OCI-LY1 (cell line): ENCODE results near the gene KCNJ1.

Experiments
- H2AFZ ChIP-seq: fragments of 200-600 bp; sonication (generic), shearing (Covaris generic); 2 replicates; pipeline ENCODE4 v1.6.0; 2014; ENCODE audit warnings: antibody characterized with exemption, mild to moderate bottlenecking, low read length
- H3F3A ChIP-seq: fragments of 200-600 bp; sonication (generic), shearing (Covaris generic); 2 replicates; pipeline ENCODE4 v1.6.0; 2014; ENCODE audit warnings: mild to moderate bottlenecking, antibody characterized with exemption, low read length, moderate library complexity; ENCODE audit not compliant: insufficient read depth
- H3K27ac ChIP-seq: fragments of 200-600 bp; sonication (generic); 2 replicates; pipeline ENCODE4 v1.5.1; 2014; ENCODE audit warnings: low read length, mixed run types, mild to moderate bottlenecking, low read depth; ENCODE audit not compliant: poor library complexity, severe bottlenecking
- H3K27me3 ChIP-seq: fragments of 200-600 bp; sonication (generic); 2 replicates; pipeline ENCODE4 v1.6.0; 2014; ENCODE audit warnings: antibody characterized with exemption, mild to moderate bottlenecking, low read length, moderate library complexity; ENCODE audit not compliant: insufficient read depth
- H3K36me3 ChIP-seq: fragments of 200-600 bp; sonication (generic); 2 replicates; pipeline ENCODE4 v1.6.1; 2014; ENCODE audit warnings: mild to moderate bottlenecking, antibody characterized with exemption, low read length, moderate library complexity, mixed read lengths; ENCODE audit not compliant: insufficient read depth
- H3K4me1 ChIP-seq: fragments of 200-600 bp; sonication (generic); 2 replicates; pipeline ENCODE4 v1.5.1; 2014; ENCODE audit warnings: mild to moderate bottlenecking, low read length, moderate library complexity; ENCODE audit not compliant: insufficient read depth, severe bottlenecking
- H3K4me2 ChIP-seq: fragments of 200-600 bp; sonication (generic), shearing (Covaris generic); 2 replicates; pipeline ENCODE4 v1.6.1; 2014; ENCODE audit warnings: low read length
- H3K4me3 ChIP-seq: fragments of 200-600 bp; sonication (generic); 2 replicates; pipeline ENCODE4 v1.5.1; 2014; ENCODE audit warnings: low read length, low read depth, mild to moderate bottlenecking, mixed read lengths; ENCODE audit not compliant: poor library complexity, severe bottlenecking
- H3K79me2 ChIP-seq: fragments of 200-600 bp; shearing (Covaris generic); 2 replicates; pipeline ENCODE4 v1.6.1; 2016; ENCODE audit warnings: mixed run types, low read length, mixed read lengths; ENCODE audit not compliant: insufficient read depth
- H3K9ac ChIP-seq: fragments of 200-600 bp; sonication (generic), shearing (Covaris generic); 2 replicates; pipeline ENCODE4 v1.6.1; 2014; ENCODE audit warnings: mild to moderate bottlenecking, low read length, mixed read lengths
- H3K9me2 ChIP-seq: fragments of 200-600 bp; sonication (generic), shearing (Covaris generic); 2 replicates; pipeline ENCODE4 v1.6.1; 2014; ENCODE audit warnings: low read depth, mild to moderate bottlenecking, low read length, mixed read lengths
- H3K9me3 ChIP-seq: fragments of 200-600 bp; shearing (Covaris generic); 2 replicates; pipeline ENCODE4 v1.6.1; 2014; ENCODE audit warnings: low read length, mixed read lengths
- H4K20me1 ChIP-seq: fragments of 200-600 bp; sonication (generic), shearing (Covaris generic); 2 replicates; pipeline ENCODE4 v1.6.0; 2016; ENCODE audit warnings: mild to moderate bottlenecking, low read length; ENCODE audit not compliant: insufficient read depth
- CTCF ChIP-seq: fragments of 200-600 bp; sonication (generic), shearing (Covaris generic); IDR thresholded peaks from 2 replicates; pipeline ENCODE4 v1.5.1; 2017; ENCODE audit warnings: mild to moderate bottlenecking, antibody characterized with exemption, low read length, moderate library complexity, mixed read lengths
- EZH2 ChIP-seq: fragments of 200-600 bp; sonication (generic), shearing (Covaris generic); IDR thresholded peaks from 2 replicates; pipeline ENCODE4 v1.8.0; 2017; ENCODE audit warnings: borderline replicate concordance, mixed run types, mild to moderate bottlenecking, antibody characterized with exemption, low read length, moderate library complexity, mixed read lengths

KCNJ1 gene

GRCh38 chr11:128889657-128890213 lies 22.6 kb upstream of the KCNJ1 start:
- Histone ChIP-seq H3K4me3 (no peak overlapping the region), H3K27me3 (no peaks in the 10 kb centered on the region), H3K9me3 (no peaks in the 10 kb centered on the region), H2AFZ (no peak overlapping the region), H3F3A (no peaks in the 10 kb centered on the region), H3K36me3 (no peaks in the 10 kb centered on the region), H3K79me2 (no peaks in the 10 kb centered on the region), H3K4me2 (no peak overlapping the region), H3K4me1 (no peaks in the 10 kb centered on the region), H4K20me1 (no peaks in the 10 kb centered on the region), H3K9me2 (no peaks in the 10 kb centered on the region), H3K27ac (no peak overlapping the region), H3K9ac (no peak overlapping the region)
- TF ChIP-seq CTCF = no peak
- no peak for TF ChIP-seq EZH2

GRCh38 chr11:128888034-128888985 lies 21.2 kb upstream of the KCNJ1 start:
- Histone ChIP-seq H3K4me1 (no peaks in the 10 kb centered on the region), H3K4me2 (no peak overlapping the region), H3K36me3 (no peaks in the 10 kb centered on the region), H3F3A (no peaks in the 10 kb centered on the region), H3K27me3 (no peaks in the 10 kb centered on the region), H2AFZ (no peak overlapping the region), H3K27ac (no peak overlapping the region), H3K9ac (no peak overlapping the region), H4K20me1 (no peaks in the 10 kb centered on the region), H3K9me3 (no peaks in the 10 kb centered on the region), H3K79me2 (no peaks in the 10 kb centered on the region), H3K4me3 (no peak overlapping the region), H3K9me2 (no peaks in the 10 kb centered on the region)
- TF ChIP-seq EZH2 (no peak), CTCF (no peak)

- H3K9ac ChIP-seq = no peak overlapping the region
- no peaks in the 10 kb centered on the region for H3K9me3 ChIP-seq
- H3K79me2 ChIP-seq = no peaks in the 10 kb centered on the region
- no peak overlapping the region for H2AFZ ChIP-seq
- H3K4me3 ChIP-seq = no peak overlapping the region
- H3K4me2 ChIP-seq = no peak overlapping the region
- no peaks in the 10 kb centered on the region for H3K27me3 ChIP-seq
- no peaks in the 10 kb centered on the region for H4K20me1 ChIP-seq
- H3K4me1 ChIP-seq = no peaks in the 10 kb centered on the region
- H3K9me2 ChIP-seq = no peaks in the 10 kb centered on the region
- H3K27ac ChIP-seq = no peak overlapping the region
- TF ChIP-seq CTCF (0 out of 2 replicates have a peak, but pooled peaks have one; percentile 8), EZH2 (no peak)
- H3F3A ChIP-seq = no peaks in the 10 kb centered on the region
- H3K36me3 ChIP-seq = no peaks in the 10 kb centered on the region
These were observed 19.5 kb upstream of the KCNJ1 start for GRCh38 chr11:128886406-128887124.
